ENCODE data around the gene PSMB7.

PSMB7 gene

GRCh38 chr9:124355039-124355940, 60.0 kb downstream of the PSMB7 start:
- peak in 1 of 3 experiments; percentile 12 for DNase-seq

- DNase-seq, result no peak
Observed at GRCh38 chr9:124354346-124355038, 60.8 kb downstream of the PSMB7 start.

GRCh38 chr9:124353811-124354274, 61.4 kb downstream of the PSMB7 start:
- DNase-seq, result peak in 1 of 3 experiments; percentile 13

DNA sequence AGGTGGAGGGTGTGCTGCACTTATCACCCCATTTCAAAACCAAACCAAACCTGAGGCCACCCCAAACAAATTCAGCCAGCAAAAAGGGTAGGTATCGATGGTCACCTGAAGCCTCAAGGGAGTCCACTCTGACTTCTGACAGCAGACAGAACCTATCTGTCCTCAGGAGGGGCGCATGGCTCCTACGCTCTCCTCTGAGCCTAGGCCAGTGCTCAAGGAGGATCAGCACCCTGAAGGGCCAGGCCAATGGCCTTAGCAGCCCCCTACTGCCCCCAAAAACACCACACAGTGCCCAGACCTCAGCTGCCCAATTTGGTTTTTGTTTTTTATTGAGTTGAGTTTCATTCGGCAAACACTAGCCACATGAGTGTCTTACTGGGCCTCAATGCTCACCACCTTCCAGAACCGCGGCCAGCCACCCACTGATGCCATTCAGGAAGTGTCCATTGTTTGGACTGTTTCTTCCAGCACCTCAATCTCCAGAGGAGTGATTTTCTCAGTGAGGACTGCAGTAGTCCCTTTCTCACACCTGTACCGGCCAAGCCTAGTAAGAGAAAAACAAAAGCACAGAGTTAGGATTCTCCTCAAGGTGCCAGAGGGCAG, 62.0 kb downstream of the PSMB7 start:
- no peak for DNase-seq

DNA sequence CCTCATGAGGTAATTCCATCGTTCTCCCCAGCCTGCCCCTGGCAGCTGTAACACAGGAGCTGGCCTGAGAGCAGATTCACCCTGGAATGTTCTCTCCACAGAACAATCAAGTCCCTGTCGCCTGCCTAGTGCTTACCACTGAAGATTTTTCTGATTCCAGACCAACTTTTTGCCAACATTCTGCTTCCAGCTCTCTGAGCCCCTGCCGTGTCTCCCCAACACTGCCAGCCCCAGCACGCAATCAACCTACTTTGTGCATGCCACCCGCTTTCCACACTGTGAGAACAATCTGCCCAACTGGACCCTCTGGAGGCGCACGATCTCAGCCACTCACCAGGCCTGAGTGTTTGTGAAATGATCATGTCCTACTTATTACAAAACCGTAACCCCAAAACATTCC, 62.6 kb downstream of the PSMB7 start:
- DNase-seq, result no peak

DNA sequence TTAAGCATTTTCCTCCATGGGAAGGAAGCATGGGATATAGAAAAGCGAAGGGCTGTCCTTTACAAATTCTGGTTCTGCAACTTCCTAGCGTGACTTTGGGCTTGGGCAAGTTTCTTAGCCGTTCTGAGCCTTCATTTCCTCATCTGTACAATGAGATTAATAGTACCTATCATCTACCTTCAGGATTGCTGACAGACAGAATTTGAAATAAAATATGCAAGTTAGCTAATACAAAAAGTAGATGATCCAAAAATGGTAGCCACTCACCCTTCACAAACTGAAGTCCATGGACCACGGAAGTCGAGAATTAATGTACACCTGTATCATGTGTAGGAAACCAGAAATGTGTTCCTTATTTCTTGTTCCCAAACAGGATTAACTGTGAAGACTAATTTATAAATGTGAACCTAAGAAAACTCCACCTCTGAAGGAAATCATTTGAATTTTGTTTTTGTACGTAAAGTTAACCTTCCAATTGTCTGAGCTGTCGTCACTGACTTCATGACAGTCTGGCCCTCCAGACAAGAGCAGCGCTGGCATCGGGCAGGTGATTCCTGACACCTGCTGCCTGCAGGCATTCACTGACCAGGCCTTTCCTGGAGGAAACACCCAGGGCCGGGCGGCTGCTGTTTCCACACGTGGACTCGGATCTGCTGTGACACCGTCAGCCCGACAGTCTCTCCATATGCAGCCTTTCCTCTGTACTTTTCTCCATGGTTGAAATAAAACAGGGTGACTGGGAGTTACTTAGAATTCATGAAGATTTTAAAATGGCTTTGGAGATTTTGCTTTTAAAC, 63.4 kb downstream of the PSMB7 start:
- DNase-seq, result no peak

DNA sequence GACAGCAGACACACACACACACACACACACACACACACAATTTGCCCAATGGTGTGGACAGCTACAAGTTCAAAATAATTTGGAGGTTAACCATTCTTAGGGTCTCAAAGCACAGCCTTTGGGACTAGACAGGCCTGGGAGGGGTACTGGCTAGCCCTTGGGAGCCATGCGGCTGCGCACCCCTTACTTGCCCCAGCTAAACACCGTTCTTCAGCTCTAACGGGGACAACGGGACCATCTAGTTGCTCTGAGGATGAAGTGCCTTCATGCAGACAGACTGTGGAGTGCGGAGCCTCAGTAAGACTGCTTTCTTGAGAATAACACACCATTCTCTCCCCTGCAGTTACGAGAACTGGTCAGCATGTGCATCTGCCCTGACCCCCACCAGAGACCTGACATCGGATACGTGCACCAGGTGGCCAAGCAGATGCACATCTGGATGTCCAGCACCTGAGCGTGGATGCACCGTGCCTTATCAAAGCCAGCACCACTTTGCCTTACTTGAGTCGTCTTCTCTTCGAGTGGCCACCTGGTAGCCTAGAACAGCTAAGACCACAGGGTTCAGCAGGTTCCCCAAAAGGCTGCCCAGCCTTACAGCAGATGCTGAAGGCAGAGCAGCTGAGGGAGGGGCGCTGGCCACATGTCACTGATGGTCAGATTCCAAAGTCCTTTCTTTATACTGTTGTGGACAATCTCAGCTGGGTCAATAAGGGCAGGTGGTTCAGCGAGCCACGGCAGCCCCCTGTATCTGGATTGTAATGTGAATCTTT, 64.6 kb downstream of the PSMB7 start:
- DNase-seq, result peak in 1 of 3 experiments; percentile 47

DNA sequence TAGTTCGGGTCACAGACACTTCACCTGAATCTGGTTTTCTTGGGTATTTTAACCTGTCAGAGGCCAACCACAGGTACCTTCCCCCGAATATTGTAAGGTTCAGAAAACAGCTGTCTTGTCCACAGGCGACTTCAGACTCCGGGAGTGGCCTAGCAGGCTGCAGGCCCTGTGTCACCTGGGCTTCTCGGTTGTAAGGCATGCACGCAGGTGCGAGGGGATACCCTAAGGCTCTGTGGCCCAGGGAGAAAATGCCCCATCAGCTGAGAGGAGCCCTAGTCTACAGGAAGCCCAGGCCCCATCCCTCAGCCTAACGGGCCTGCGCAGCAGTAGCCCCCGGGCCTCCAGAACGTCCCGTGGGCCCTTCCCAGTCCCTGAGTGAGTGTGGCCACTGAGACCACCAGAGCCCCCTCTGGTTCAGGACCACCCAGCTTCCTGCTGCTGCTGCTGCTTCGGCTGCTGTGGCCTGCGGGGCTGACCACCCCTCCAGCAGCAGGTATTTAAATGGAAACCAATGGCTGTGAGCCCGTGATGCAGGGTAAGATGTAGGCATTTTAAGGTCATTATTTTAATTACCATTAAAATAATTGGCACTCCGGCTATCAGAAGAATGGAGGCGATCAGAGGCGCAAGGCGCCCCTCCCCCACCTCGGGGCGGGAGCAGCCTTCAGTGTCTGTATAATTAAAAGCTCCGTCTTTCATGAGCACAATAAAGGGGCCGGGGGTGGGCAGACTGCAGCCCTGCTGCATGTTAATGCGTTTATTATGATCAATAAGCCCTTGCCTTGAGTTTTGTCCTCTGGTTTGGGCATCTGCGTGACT, 65.4 kb downstream of the PSMB7 start:
- peak in 2 of 3 experiments; percentile 44 to 82 for DNase-seq

- DNase-seq, result no peak
Observed at GRCh38 chr9:124349267-124349666, 66.0 kb downstream of the PSMB7 start.

- DNase-seq, result no peak
Observed at GRCh38 chr9:124348831-124349230, 66.4 kb downstream of the PSMB7 start.

- no peak for DNase-seq
Observed at GRCh38 chr9:124348363-124348762, 66.9 kb downstream of the PSMB7 start.

- DNase-seq, result no peak
Observed at GRCh38 chr9:124347968-124348358, 67.3 kb downstream of the PSMB7 start.

DNA sequence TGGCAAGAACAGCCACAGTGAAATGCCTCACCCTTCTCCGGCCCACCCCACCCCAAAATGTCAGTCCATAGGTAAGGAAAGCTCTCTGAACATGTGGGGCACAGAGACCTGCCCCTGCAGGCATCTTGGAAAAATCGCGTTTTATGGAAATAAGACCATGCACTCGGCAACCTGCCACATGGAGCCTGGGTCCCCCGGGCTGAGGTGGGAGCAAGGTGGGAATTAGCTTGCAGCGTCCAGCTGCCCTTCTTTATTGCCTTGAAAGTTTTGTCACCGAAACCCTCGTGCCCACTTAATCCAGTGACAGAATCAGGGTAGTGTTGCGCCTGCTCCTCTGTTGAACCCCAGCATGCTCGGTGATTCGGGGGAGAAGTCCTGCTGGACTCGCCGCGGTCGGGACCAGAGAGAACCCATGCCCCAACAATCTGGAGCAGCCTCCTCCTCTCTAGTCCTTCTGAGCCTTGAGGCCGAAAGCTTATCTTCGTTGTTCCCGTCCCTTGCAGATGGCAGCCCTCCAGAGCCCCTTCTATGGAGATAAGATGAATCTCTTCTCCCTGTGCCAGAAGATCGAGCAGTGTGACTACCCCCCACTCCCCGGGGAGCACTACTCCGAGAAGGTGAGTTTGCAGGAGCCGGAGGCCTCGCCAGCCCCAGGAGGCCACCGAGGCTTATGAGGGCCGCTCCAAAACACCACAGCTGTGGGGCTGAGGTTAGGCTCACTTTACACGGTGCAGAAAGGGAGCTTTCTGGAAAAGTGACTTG, 67.9 kb downstream of the PSMB7 start:
- no peak for DNase-seq

DNA sequence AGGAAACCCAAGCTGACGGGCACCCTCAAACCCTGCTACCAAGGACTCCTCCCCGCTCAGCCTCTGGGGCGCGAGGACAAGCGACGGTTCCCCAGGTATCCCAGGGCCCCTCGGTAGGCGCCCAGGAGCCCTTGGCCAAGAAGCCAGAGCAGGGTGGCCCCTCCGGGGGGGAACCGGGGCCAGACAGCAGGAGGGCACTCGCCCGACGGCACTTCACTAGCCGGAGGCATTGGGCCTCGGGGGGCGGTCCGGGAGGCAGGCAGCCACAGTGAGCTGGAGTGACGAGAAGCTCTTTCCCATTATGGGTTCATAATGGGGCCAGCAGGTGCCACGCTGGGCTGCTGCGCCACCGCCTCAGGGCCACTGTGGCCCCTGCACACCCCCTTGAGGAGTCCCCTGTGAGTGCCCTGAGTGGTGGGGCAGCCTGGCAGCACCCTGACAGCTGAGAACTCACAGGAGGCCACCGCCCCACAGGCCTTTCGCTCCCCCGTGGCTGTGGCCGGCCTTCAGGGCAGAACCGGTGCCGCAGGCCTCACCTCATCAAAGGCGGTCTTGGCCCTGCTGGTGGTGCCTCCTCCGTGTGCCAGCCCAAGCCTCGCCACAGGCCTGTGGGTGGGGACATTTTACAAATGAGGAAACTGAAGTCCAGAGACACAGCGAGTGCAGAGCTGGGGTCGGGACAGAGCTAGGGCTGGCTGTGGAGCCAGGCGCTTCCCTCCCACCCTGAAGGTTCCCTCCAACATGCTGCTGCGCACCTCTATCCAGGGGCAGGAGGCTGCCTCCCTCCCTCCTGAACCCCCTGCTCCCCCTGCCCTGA, 68.7 kb downstream of the PSMB7 start:
- no peak for DNase-seq

DNA sequence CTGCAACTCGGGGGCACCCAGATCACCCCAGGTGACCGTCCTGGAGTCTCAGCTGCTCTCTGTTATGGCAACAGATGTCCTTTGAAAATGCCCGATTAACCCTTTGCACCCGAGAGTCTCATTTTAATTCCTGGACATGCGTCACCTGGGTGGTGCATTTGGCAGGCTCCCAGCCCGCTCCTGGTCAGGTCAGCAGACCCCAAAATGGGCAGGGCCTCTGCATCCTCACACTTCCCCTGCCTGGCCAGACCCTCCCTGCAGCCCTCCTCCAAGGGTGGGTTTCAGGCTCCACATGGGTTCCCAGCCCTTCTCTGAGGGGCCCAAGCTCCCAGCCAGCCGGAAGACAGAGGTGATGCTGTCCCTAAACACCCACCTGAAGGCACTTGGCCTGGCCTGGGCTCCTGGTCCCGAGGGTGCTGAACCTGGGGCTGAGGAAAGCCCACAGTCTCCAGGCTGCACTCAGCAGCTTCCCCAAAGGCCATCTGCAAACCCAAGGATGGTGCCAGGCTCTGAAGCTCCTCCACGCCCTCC, 69.4 kb downstream of the PSMB7 start:
- DNase-seq, result no peak

DNA sequence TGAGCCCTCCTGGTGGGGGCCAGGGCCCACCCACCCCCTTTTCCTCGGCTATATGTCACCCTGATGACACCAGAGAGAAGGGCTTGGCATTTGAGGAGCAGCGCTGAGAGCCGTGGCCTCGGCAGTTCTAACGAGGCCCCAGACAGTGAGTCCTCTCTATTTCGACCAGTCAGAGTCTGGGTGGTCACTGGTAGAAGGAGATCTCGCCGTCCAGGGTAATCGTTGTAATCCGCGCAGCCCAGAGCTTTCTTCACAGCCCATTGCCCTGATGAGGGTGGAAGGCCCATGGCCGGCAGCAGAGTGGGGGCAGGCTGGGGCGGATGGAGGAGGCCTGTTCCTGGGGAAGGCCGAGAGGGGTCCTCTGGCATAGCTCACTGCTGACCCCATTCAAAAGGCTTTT, 70.2 kb downstream of the PSMB7 start:
- no peak for DNase-seq

DNA sequence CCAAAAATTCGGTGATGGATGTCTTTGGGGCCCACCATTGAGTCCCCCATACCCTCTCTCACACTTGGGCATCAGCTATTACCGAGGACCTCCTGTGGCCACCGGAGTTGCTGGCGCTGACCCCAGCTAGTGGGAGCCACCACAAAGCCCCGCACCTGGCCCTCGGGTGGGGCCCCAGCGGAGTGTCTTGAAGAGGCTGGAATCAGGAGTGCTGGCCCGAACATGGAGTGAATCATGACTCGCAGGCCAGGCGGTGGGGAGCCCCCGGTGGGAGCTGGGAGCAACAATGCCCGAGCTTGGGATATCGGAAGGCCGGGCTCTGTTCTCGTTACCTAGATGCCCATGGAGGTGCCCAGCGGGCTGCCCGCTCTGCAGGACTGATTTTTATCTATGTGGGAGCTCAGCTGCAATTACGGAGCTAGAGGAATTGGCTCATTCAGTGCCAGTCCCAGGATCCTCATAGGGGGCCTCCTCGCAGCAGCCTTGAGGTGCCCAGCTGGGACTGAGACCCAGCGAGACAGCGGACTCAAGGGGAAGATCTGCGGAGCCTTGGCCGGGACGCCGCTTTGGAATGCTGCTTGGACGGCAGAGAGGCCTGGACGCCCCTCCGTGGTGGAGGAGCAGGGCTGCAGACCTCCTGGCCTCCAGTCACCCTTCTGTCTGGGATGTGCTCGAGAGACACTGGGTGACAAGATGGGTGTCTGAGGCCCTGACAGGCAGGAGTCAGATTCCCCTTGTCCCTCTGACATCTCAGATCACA, 70.8 kb downstream of the PSMB7 start:
- no peak for DNase-seq
